Left renal cortex interstitium (tissue), 4 donors: Measurements from ENCODE around the gene MARK4. TPM values are rescaled to one million over a fixed set of nuclear protein-coding genes. Genes with fewer than 3 reads are reported as not detected.
"Not testable (repeated sequence)": the region's sequence is repeated elsewhere in the genome, so short reads cannot be mapped to it uniquely, and the experiment has no call there.

Experiments
- DNase-seq, 4 donors: peaks; one replicate each; pipeline ENCODE4 v3.0.0-alpha.2; 2013; ENCODE audit warnings: low read depth in 4 of 4, low spot score in 2 of 4, missing footprints in 1 of 4
- polyA plus RNA-seq, 4 donors: library from polyadenylated mRNA; unstranded; fragments of 120-200 nt; gene quantifications; one replicate each; pipeline ENCODE4 v1.2.1, GENCODE V29; 2013; ENCODE audit not compliant: insufficient read length in 4 of 4

Gene MARK4
- polyA plus RNA-seq, result 10 to 100 TPM; 34.4 to 41.7 (median 41.1) TPM

DNA sequence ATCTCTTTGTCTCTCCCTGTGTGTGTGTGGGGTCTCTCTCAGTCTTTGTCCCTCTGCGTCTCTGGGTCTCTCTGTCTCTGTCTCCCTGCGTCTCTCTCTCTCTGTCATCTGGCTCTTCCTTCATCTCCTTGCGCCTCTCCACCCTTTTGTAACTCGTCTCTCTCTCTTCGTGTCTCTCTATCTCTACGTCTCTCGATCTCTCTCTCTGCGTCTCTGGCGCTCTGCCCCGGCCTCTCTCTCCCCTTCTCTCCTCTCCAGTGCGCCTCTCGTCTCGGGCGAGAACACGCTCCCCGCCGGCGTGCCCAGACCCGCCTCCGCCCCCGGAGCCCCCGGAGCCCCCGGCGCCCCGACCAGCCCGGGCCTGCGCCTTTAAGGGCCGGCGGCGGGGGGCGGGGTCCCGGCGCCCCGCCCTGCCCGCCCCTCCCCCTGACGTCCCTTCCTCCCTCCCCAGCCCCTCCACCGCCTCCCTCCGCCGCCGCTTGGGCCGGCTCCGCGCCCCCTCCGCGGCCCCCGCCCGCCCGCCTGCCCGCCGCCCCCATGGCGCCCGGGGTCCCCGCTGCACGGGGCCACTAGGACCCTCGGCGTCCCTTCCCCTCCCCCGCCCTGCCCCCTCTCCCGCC is at the start of gene MARK4:
TSS of gene MARK4 (plus strand) at position 440 of the 620 bp plus-strand sequence. CDS start 318 bp downstream, outside the sequence.
- no peak for DNase-seq

DNA sequence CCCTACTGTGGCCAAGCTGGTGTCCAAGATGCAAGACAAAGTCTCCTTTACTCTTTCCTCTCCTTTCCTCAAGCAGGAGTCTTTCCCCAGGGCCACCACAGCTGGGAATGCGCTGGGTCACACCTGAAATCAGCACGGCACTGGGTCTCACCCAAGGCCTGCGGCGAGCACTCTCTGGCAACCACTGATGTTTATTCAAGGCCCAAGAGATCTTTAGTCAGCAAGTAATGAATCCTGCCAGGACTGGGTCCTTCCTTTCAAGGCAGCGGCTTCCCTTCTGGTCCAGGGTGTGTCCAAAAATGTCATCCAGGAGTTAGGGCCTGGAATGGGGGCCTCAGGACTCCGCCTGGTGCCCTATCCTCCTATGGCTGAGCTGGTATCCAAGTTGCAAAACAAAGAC is 48.4 kb upstream of the MARK4 start:
- DNase-seq, result no peak

DNA sequence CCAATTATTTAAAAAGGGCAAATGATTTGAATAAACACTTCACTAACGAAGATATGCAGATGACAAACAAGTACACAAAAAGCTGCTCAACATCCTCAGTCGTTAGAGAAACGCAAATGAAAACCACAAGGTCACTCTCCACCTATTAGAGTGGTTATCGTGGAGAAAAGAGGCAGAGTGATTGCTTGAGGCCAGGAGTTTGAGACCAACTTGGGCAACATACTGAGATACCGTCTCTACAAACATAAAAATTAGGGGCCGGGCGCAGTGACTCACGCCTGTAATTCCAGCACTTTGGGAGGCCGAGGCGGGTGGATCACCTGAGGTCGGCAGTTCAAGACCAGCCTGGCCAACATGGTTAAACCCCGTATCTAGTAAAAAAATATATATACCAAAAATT is 45.3 kb upstream of the MARK4 start:
- no peak for DNase-seq

DNA sequence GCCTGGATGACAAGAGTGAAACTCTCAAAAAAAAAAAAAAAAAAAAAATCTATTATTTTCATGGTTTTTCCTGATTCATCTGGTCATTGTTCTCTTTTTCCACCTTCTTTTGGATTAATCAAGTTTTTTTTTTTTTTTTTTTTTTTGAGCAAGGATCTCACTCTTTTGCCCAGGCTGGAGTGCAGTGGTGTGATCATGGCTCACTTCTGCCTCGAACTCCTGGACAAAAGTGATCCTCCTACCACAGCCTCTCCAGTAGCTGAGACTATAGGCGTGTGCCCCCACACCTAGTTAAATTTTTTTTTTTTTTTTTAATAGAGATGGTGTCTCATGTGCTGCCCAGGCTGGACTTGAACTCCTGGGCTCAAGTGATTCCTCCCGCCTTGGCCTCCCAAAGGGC is 44.7 kb upstream of the MARK4 start:
- no peak for DNase-seq

DNA sequence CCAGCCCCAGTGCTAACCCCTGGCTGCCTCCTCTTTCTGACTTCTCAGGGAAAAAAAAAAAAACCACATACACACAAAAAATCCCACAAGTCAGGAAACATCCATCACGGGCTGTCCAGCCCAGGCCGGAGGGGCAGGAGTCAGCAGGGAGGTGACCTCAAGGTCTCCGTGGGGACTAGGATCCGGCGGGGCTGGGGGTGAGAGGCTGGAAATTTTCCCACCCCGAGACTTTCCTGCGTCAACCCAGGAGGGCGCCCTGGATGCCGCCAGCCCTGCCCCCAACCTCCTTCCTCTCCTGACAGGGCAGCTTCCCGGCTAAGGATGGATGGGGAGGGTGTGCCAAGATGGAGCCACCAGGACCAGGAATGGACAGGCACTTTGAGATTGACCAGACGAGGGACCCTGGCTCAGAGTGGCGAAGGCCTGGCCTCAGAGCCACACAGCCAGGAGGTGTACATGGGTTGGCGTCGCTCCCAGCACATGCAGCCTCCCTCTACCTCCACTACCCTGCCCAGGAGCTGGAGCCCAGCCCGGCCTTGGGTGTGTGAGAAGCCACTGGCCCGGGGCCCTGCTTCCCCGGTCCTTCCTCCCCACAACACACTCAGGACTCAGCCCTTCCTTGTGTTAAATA is 39.2 kb upstream of the MARK4 start:
- DNase-seq, result no peak

DNA sequence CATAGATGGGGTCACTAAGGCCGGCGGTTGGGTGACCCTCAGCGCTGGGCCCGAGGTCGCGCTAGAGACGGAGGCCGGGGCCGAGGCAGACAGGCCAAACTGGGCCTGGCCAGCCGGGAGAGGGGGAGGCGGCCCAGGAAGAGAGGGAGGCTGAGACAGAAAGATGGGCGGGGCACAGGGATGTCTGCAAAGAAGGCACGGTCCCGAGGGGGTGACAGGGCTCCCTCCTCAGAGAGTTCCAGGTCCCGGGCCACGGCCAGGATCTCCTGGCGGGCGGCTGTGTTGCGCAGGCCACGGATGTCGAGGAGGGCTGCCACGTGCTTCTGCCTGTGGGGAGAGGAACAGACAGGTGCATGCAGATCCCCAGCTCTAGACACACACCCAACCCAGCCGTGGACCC is 38.0 kb upstream of the MARK4 start:
- DNase-seq, result no peak

DNA sequence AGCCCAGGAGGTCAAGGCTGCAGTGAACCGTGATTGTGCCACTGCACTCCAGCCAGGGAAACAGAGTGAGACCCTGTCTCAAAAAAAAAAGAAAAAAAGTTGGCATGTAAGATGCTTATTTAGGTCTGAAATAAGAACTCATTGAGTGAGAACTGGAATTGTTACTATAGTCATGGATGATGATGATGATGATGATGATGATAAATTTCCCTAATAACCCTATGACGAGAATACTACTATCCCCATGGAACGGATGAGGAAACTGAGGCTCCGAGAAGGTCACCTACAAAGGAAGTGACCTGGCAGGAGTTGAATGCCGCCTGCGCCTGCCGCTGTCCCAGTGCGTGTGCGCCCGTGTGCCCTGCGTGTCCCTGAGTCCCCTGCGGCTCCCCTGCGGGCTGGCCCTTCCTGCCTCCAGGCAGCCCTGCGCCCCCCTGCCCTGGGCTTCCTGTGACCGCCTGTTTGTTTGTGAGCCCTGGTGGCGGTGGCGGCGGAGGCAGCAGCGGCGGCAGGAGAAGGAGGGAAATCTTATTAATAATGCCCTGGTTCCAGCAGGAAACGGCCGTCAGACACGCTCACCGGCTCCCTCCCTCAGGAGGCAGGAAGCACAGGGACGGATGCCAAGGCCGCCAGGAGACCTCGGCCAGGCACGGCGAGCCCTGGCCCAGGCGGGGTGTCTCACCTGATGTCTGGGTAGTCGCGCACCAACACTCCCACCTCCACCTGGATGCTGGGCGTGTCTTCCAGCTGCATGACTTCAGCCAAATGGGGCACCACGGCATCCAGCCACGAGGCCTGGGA is 35.5 kb upstream of the MARK4 start:
- no peak for DNase-seq

DNA sequence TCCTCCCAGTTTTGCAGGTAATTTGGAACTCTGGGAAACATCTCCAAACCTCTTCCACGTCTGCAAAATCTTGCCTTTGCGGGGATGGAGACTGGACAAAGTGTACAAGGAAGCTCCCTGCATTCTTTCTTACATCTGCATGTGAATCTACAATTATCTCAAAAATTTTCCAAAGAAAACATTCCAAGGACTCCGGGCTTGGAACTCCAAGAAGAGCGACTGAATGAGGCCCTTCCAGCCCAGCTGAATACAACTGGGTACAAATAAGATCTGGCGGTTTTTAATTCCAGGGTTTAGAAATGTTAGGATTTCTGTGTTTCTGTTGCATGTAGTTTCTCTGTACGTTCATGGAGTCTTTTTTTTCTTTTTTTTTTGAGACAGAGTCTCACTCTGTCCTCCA is 34.4 kb upstream of the MARK4 start:
- DNase-seq, result no peak

DNA sequence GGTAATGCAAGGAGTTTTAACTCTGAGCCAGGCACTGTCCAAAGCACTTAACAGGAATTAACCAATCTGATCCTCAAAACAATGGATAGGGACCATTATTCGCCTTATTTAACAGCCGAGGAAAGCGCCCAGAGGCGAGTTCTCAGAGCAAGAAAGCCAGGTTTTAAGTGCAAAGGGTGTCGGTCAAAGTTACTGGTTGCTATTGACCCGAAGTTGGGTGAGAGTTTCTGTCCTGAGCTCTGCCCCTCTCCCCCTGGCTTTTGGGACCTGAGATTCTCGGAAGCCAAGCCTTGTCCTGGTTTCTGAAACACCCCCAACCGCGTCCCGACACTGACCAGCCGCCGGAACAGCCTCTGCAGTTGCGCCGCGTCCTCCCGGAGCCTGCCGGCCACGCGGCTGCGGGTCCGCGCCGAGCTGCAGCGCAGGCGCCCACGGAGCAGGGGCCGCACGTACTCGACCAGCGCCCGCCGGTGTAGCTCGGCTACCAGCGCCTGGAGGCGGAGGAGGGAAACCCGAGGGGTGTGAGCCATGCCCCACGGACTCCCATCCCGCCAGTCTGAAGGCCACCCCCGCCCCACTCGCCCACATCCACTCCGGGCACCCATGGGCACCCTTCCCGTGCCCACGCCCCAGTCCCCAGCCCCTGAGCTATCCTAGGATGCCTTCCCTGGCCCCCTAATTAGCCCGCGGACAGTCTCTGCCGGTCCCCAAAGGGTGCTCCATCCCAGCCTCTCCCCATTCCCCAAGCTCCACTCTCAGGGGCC is 33.7 kb upstream of the MARK4 start:
- DNase-seq, result no peak

DNA sequence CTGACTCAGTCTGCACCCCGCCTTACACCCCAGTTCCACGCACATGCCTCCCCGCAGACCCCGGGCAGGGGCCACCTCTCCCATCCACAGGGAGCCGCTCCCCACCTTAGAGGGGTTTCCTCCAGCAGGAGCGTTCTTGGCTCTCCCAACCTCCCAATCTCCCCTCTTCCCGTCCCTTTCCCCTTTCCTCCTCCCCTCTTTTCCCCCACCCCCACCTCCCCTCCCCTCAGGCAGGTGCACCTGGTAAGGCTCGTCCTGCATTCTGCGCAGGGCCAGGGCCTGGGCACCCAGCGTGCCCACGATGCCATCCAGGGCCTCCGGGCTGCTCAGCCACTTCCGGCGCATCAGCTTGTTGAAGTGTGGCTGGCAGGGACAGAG is 33.1 kb upstream of the MARK4 start:
- DNase-seq, result no peak

DNA sequence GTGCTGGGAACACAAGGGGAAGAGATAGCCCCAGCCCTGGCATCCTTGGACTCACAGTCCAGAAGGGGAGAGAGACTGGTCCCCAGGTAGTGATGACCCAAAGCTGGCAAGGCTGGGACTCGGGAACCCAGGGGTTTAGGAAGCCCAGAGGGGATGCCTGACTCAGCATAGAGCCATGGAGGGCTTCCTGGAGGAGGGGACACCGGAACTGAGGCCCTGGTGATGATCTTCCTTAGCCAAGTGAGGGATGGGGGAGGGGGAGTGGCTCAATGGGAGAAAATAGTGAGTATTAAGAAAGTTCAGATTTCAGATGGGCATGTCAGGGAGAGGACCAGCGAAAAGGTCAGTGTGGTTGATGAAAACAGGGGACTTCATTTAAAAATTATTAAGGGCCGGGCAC is 32.6 kb upstream of the MARK4 start:
- DNase-seq, result no peak

DNA sequence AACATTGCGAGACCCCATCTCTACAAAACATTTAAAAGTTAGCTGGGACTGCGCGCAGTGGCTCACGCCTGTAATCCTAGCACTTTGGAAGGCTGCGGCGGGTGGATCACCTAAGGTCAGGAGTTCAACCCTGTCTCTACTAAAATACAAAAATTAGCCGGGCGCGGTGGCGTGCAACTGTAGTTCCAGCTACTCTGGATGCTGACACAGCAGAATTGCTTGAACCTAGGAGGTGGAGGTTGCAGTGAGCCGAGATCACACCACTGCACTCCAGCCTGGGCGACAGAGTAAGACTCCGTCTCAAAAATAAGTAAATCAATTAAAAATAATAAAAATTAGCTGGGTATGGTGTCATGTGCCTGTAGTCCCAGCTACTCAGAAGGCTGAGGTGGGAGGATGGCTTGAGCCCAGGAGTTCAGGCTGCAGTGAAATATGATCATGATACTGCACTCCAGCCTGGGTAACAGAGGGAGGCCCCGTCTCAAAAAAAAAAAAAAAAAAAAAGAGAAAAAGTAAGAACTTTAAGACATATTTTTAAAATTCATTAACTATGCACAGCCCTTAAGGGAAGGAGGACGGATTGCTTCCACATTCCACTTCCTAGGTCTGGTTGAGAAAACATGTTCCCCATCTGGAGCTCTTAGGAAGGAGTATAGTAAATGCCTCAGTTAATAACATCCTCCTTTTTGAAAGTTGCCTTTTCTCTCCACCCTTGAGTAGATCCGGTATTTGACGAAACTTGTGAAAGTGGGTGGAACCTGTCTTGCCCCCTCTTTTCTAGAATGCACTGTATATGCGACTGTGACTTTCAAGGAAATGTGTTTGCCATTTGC is 31.9 kb upstream of the MARK4 start:
- no peak for DNase-seq

DNA sequence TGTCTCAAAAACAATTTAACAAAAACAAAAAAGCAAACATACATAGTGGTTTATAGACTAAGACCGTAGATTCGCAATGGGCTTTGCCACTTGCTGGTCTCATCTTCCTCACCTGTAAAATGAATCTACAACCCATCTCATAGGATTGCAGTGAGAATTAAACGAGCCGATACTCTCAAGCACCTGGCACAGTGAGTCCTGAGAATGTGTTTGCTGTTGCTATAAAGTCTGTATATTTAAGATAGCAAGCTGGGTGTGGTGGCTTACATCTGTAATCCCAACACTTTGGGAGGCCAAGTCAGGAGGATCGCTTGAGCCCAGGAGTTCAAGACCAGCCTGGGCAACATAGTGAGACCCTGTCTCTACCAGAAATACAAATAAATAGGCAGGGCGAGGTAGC is 28.3 kb upstream of the MARK4 start:
- no peak for DNase-seq

DNA sequence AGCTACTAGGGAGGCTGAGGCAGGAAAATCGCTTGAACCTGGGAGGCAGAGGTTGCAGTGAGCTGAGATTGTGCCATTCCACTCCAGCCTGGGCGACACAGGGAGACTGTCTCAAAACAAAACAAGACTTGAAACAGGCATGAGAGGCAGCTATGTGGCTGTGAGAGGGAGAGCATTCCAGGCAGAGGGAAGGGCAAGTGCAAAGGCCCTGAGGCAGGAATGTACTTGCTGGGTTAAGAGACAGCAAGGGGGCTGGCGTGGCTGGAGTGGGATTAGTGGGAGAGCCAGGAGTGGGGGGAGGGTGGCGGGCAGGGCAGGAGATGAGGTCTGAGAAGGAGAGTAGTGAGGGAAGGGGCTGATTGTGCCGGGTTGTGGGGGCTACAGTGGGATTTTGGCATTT is 27.2 kb upstream of the MARK4 start:
- no peak for DNase-seq

DNA sequence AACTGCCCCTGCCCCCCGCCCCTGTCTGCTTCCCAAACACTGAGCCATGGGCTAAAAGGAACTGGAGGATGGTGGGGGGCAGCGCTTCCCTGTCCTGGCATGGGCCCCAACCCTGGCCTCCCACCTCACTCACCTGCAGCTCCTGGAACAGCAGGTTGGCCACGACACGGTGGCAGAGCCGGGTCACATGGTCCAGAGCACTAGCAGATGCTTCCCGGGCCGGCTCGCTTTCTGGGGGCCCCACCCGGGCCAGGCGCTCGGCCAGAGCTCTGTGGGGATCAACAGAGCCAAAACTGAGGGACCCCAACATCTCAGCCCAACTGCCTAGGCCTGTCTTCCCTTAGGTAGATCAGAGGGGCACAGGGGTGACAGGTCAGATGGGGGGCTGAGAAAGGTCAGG is 26.4 kb upstream of the MARK4 start:
- DNase-seq, result no peak

DNA sequence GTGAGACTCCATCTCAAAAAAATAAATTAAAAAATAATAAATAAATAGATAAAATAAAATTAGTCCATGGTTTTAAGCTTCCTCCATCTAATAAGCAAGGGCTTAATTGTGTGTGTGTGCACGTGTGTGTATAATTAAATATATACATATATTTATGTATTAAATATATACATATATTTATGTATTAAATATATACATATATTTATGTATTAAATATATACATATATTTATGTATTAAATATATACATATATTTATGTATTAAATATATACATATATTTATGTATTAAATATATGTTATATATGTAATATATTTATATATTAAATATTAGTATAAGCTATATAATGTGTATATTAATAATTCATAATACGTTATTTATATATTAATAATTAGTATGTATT is 22.0 kb upstream of the MARK4 start:
- DNase-seq, result not testable (repeated sequence)

DNA sequence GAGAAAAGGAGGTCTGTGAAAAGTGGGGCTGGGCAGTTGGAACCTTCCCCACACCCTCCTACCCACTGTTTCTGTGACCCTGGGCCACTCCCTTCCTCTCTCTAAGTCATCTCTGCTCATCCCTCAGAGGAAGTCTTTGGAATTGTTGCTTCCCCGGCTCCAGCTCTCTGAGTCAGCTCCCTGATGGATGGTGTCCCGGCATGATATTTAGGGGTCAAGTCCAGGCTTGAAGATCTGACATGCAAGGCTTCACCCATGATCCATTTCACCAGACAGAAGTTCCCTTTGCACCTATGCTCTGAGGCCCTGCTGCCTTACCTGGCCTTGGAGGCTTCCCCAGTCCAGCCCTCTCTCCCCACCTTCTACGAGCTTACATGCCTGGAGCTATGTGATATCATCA is 19.2 kb upstream of the MARK4 start:
- DNase-seq, result no peak

DNA sequence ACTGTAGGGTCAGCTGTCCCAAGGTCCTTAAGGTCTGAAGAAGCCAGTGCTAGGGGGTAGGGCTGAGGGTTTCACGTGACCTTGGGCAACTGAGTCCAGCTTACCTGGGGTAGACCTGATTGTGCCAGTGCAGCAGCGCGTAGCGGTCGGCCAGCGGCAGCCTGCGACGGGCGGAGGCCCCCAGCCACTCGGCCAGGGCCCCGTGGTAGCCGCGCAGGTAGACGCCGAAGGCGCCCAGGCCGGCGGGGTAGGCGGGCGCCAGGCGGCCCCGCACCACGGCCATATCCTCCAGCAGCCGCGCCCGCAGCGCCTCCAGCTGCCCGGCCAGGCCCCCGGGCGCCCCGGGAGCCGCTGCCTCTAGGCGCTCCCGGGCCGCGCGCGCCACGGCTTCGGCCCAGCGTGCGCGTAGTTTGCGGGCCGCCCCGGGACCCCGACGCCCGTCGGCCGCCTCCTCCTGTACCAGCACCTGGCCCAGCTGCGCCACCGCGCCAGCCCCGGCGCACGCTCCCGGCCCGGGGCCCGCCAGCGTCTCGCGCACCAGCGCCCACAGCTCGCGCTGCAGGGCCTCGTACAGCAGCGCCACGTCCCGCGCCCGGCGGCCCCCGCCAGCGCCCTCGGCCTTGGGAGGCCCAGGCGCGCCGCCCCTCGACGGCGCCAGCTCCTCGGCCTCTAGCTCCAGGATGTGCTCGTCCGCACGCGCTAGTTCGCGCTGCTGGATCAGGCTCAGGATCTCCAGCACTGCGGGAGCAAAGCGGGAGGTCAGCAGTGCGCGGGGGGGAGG is 16.8 kb upstream of the MARK4 start:
- no peak for DNase-seq

DNA sequence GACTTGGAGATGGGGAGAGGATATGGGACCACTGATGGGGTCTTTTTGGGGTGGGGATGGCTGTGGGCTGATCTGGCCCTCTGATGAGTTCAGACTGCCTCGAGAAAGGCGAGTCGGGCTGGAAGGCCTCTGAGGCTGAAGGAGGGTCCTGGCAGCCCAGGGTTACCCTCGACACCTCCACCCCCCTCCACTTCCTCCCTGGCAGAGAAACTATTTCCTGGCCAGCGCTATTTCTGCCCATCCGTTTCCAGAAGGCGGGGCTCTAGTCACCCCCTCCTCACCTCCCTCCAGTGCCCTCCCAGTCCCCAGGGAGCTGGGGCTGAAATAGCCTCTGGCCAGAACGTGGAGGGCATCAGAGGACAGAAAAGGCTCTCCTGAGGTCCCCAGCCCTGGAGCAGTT is 15.6 kb upstream of the MARK4 start:
- DNase-seq, result no peak

DNA sequence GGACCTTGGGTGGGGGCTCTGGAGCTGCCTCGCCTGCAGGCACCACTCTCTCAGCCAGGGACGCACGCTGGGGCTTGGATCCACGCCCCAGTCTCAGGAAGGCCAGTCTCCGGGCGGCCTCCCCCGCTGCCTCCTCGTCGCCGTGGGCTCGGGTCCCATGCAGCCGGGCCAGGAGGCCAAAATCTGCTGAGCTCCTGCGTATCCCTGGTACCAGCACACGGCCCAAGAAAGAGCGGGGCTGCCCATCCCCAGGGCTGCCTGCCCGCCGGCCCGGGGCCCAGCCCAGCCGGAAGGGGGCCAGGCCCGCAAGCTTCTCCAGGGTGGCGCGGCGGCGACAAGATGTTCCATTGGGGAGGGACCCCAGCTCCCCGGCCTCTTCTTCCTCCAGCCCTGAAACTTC is 12.5 kb upstream of the MARK4 start:
- DNase-seq, result no peak
